ENCODE results near the gene LSM5. TPM values are rescaled to one million over a fixed set of nuclear protein-coding genes. Genes with fewer than 3 reads are reported as not detected.

LSM5 gene
- total RNA-seq, 2 donors from 2014 or later: 42.7 to 64.3 TPM

- H3K9me3 ChIP-seq: no peaks in the 10 kb centered on the region
- peaks cover 4% of the 10 kb centered on the region for H3K4me1 ChIP-seq
- no peak for TF ChIP-seq CTCF (IDR thresholded peaks at IDR 0.05)
- DNase-seq: no peak
- peak overlapping the region; percentile 83 to 99 for H3K9ac ChIP-seq (ENCODE audit: low read depth in 2 of 2, low read length in 2 of 2)
- H3K36me3 ChIP-seq: no peaks in the 10 kb centered on the region
- no peaks in the 10 kb centered on the region for H3K27me3 ChIP-seq
- intact Hi-C loops (cut with DNase I): no loop called here
- peak overlapping the region; percentile 99 for H3K27ac ChIP-seq
- H3K4me3 ChIP-seq: peak overlapping the region; percentile 95
Observed at GRCh38 chr7:32496052-32496813, 6.1 kb upstream of the LSM5 start.

GRCh38 chr7:32495298-32496051 is 5.3 kb upstream of the LSM5 start, which contains the start of gene AVL9:
TSS of gene AVL9 (plus strand) at chr7:32495489. CDS start at chr7:32495710, 221 bp downstream.
- Histone ChIP-seq H3K9me3 (no peaks in the 10 kb centered on the region), H3K4me1 (peaks cover 4% of the 10 kb centered on the region), H3K4me3 (peak within 1 kb of the TSS; percentile 95), H3K27ac (peak within 1 kb of the TSS; percentile 99), H3K27me3 (no peaks in the 10 kb centered on the region), H3K36me3 (no peaks in the 10 kb centered on the region), H3K9ac (ENCODE audit: low read depth in 2 of 2, low read length in 2 of 2) (peak within 1 kb of the TSS; percentile 92 to 99)
- TF ChIP-seq CTCF (IDR thresholded peaks at IDR 0.05): no peak
- intact Hi-C loops (cut with DNase I): no loop called here
- peak; percentile 99 for DNase-seq

GRCh38 chr7:32494946-32495297 is 4.7 kb upstream of the LSM5 start:
- intact Hi-C loops (cut with DNase I): no loop called here
- H3K27ac ChIP-seq: peak overlapping the region; percentile 56
- H3K4me3 ChIP-seq: peak overlapping the region; percentile 95
- no peak for TF ChIP-seq CTCF (IDR thresholded peaks at IDR 0.05)
- no peak for DNase-seq
- peak overlapping the region; percentile 69 to 92 for H3K9ac ChIP-seq (ENCODE audit: low read depth in 2 of 2, low read length in 2 of 2)
- no peaks in the 10 kb centered on the region for H3K27me3 ChIP-seq
- H3K4me1 ChIP-seq: peaks cover 4% of the 10 kb centered on the region
- no peaks in the 10 kb centered on the region for H3K9me3 ChIP-seq
- no peaks in the 10 kb centered on the region for H3K36me3 ChIP-seq

GRCh38 chr7:32489788-32490126 is 423 bp downstream of the LSM5 start:
- peak overlapping the region; percentile 91 for H3K27ac ChIP-seq
- no peaks in the 10 kb centered on the region for H3K27me3 ChIP-seq
- no peak for TF ChIP-seq CTCF (IDR thresholded peaks at IDR 0.05)
- H3K9ac ChIP-seq (ENCODE audit: low read depth in 2 of 2, low read length in 2 of 2): peak overlapping the region; percentile 84 to 86
- intact Hi-C loops (cut with DNase I): loop anchor here (5.0 kb wide), 1 partner anchor 623 kb away; no protein-coding TSS in a partner anchor
- no peak for DNase-seq
- H3K4me3 ChIP-seq: peak overlapping the region; percentile 68
- no peaks in the 10 kb centered on the region for H3K9me3 ChIP-seq
- H3K4me1 ChIP-seq: no peaks in the 10 kb centered on the region
- no peaks in the 10 kb centered on the region for H3K36me3 ChIP-seq

- no peak for DNase-seq
- intact Hi-C loops (cut with DNase I): no loop called here
- Histone ChIP-seq H3K27me3 (no peaks in the 10 kb centered on the region), H3K4me3 (no peak overlapping the region), H3K27ac (no peak overlapping the region), H3K4me1 (no peaks in the 10 kb centered on the region), H3K9ac (ENCODE audit: low read depth in 2 of 2, low read length in 2 of 2) (no peak overlapping the region), H3K9me3 (no peaks in the 10 kb centered on the region), H3K36me3 (no peaks in the 10 kb centered on the region)
- no peak for TF ChIP-seq CTCF (IDR thresholded peaks at IDR 0.05)
Observed at GRCh38 chr7:32481921-32482320, 8.3 kb downstream of the LSM5 start.

All from colonic mucosa (tissue), 4 donors.